ENCODE results near the gene UGGT2.

UGGT2 gene

DNA sequence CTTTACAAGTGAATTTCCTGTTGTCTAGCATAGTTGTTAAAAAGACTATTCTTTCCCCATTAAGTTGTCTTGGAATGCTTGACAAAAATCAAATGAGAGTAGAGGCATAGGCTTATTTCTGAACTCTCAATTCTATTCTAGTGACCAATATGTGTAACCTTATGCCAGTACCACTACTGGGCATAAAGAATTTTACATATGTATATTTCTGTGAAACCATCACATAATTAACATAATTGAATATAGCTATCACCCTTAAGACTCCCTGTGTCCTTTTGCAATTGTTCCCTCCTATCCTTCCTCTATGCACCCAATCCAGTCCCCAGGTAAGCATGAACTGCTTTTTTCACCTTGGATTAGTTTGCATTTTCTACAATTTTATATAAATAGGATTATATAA lies 211.3 kb downstream of the UGGT2 start:
- TF ChIP-seq, protein P1, sequence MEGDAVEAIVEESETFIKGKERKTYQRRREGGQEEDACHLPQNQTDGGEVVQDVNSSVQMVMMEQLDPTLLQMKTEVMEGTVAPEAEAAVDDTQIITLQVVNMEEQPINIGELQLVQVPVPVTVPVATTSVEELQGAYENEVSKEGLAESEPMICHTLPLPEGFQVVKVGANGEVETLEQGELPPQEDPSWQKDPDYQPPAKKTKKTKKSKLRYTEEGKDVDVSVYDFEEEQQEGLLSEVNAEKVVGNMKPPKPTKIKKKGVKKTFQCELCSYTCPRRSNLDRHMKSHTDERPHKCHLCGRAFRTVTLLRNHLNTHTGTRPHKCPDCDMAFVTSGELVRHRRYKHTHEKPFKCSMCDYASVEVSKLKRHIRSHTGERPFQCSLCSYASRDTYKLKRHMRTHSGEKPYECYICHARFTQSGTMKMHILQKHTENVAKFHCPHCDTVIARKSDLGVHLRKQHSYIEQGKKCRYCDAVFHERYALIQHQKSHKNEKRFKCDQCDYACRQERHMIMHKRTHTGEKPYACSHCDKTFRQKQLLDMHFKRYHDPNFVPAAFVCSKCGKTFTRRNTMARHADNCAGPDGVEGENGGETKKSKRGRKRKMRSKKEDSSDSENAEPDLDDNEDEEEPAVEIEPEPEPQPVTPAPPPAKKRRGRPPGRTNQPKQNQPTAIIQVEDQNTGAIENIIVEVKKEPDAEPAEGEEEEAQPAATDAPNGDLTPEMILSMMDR (conservative IDR thresholded peaks at IDR 0.05) = no peak
- no peak overlapping the region for H3K27ac ChIP-seq

DNA sequence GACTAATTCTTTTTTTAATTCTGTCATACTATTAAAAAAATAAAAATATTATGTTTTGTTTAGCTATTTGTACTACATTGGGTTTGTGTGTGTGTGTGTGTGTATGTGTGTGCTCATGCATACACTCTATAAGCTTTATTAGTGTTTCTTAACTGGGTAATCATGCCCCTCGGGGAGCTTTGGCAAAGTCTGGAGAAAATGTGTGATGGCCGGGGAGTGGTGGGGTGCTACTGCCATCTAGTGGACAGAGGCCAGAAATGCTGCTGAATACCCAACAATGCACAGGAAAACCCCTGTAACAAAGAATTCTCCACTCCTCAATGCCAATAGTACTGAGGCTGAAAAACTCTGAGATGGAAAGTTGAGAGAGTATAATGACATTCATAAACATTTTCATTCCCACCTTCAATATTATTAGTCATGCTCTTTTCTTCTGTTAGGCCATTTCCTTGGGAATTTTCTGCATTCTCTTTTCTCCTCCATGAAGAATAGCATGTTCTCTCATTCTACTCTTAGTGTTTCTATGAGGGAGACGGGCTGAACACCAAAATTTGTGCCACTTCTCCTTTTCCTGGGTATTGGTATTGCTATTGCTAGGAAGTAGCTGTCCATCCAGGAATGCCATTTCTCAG lies 219.0 kb downstream of the UGGT2 start:
- H3K27ac ChIP-seq = no peak overlapping the region
- TF ChIP-seq, protein P1 (conservative IDR thresholded peaks at IDR 0.05) = peak; percentile 70

DNA sequence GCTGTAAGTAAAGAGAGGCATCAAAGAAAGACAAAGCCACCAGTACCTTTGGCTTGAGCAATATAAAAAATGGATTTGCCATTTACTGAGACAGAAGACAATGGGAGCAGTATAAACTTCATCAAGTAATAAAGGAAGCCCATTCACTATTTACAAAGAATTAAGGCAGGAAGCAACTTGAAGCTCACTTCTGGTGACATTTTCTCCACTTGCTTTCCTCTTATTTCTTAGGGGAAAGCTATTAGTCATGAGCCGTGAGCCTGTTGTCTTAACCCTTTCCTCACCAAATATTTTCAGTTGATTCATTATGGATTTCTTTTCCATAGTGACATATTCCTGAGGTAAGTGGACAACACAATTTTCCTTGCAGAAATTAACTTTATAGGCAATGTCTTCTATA lies 219.5 kb downstream of the UGGT2 start:
- no peak overlapping the region for H3K27ac ChIP-seq
- TF ChIP-seq, protein P1 (conservative IDR thresholded peaks at IDR 0.05) = no peak

DNA sequence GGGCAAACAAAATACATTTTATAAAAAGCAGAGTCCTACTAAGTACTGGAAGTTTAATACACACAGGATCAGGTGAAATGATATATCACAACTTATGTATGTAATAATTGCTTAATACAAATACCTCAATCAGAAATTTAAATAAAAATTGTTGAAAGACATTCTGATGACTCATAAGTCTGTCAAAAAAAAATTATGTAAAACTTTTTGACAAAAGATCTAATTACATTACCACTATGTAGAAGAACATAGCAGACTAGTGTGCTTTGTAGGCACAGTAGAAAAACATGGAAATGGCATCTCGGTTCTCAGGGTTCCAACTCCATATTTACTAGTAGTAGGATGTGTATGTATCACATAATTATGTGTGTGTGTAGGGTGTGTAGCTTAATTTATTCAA lies 220.1 kb downstream of the UGGT2 start:
- TF ChIP-seq, protein P1 (conservative IDR thresholded peaks at IDR 0.05) = no peak
- H3K27ac ChIP-seq = no peak overlapping the region

DNA sequence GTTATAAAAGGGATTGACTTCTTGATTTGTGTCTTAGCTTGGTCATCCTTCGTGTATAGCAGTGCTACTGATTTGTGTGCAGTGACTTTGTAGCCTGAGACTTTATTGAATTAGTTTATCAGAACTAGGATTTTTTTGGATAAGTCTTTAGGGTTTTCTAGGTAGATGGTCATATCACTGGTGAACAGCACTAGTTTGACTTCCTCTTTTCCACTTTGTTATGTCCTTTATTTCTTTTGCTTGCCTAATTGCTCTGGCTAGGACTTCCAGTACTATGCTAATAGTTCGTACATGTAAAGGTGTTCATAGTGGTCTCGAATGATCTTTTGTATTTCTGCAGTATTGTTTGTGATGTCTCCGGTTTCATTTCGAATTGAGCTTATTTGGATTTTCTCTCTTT lies 230.9 kb downstream of the UGGT2 start:
- H3K27ac ChIP-seq = no peak overlapping the region

DNA sequence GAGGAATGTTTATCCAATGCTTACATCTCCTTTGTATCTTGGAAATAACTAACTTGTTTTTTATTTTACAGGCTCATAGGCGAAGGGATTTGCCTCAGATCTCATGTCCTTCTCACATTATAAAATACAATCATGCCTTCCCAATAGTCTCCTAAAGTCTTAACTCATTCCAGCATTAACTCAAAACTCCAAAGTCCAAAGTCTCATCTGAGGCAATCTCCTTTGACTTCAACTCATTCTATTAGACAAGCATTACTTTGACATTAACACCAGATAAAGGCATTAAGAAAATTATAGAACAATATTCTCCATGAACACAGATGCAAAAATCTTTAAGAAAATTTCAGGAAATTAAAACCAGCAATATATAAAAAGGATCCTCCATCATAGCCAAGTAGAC lies 238.7 kb downstream of the UGGT2 start:
- H3K27ac ChIP-seq = no peak overlapping the region
- TF ChIP-seq, protein P1 (conservative IDR thresholded peaks at IDR 0.05) = no peak

More for the DNA sequence above, 230.9 kb downstream of the UGGT2 start:
- TF ChIP-seq, protein P1 (conservative IDR thresholded peaks at IDR 0.05) = no peak

DNA sequence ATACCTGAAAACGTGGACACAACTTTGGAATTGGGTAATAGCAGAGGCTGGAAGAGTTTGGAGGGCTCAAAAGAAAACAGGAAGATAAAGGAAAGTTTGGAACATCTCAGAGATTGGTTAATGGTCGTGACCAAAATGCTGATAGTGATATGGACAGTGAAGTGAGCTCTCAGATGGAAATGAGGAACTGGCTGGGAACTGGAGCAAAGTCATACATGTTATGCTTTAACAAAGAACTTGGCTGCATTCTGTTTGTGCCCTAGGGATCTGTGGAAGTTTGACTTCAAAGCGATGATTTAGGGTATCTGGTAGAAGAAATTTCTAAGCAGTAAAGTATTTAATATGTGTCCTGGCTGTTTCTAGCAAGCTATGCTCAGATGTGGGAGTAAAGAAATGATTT lies 240.1 kb downstream of the UGGT2 start:
- TF ChIP-seq, protein P1 (conservative IDR thresholded peaks at IDR 0.05) = no peak
- H3K27ac ChIP-seq = no peak overlapping the region
